GM21529 (cell line): ENCODE results near the gene NTN1.
"Not testable (repeated sequence)": the region's sequence is repeated elsewhere in the genome, so short reads cannot be mapped to it uniquely, and the experiment has no call there.

Experiments
- ATAC-seq: cut with Tn5 transposase; IDR thresholded peaks from one replicate; pipeline ENCODE4 v1.9.1; 2021; ENCODE audit not compliant: unreplicated experiment

NTN1 gene

GRCh38 chr17:9151740-9152139 is 130.4 kb downstream of the NTN1 start:
- ATAC-seq = not testable (repeated sequence)

DNA sequence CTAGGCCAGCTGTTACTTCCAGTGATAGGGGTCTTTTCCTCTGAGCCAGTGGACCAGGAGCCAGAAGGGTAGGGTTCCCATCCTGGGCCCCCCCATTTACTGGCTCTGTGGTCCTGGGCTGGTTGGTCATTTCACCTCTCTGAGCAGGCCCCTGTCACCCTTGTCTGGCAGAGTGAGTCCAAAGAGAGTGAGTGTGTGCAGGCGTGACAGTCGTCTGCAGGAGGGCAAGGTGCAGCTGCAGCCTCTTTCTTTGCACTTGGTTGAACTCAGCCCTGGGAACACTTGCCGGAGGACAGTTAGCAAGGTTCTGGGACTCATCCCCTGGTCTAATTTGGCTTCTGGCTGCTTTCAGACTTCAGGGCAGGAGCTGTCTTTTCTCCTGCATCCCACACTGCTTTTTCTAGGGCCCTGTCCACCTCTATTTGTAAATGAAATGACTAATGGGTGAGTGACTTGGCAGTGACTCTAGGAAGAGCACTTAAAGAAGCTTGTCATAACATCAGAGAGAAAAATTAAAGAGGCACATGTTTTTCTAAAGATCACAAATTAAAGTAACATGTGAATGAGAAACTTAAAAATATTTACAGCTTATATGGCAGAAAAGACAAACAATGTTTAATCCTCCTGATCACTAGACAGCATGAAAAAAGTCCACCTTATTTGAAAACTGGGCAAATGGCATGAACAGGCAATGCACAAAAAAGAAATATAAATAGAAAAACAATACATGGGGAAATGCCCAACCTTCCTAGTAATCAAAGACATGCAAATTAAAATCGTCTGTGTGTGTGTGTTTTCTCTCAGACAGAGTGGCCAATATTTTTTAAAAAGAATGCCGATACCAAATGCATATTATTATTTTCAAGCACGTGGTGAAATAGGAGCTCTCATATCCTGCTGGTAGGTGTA is 137.5 kb downstream of the NTN1 start:
- ATAC-seq = no peak

GRCh38 chr17:9162275-9162985 is 141.1 kb downstream of the NTN1 start:
- ATAC-seq = no peak

- ATAC-seq = no peak
Measured at GRCh38 chr17:9166788-9167187, 145.5 kb downstream of the NTN1 start.

DNA sequence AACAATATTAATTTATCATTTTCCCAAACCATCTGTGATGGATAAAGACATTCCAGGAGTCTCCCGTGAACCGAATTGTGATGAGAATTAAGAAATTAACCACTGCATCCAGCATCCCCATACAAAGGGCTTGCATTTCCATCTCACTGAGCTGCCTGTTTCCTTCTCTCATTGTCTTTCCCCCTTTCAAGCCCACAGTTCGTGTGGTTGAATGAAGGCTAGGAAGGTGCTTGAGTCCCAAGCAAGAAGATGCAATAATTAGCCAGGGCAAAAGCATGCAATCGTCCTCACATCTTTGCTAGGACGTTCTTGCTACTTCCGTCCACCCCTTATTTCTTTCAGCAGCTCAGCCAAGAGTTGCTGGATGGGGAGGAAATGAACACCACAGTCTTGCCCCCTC is 146.1 kb downstream of the NTN1 start:
- no peak for ATAC-seq

DNA sequence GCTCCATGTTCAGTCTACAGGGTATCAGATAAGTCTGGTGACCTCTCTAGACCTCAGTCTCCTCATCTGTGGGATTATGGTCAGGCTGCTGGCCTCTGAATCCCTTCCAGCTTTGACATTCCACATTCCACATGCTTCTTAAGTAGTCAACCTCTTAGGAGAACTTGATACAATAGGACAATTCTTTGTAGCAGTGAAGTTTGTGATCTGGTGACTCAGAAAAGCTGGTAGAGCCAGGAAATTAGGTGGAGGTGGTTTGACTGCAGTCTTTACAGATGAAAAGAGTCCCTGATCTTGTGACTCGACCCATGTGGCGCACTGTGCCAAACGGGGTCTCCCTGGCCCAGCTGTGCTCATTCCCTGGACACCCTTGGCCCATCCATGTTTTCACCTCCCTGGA is 147.8 kb downstream of the NTN1 start:
- ATAC-seq = no peak

DNA sequence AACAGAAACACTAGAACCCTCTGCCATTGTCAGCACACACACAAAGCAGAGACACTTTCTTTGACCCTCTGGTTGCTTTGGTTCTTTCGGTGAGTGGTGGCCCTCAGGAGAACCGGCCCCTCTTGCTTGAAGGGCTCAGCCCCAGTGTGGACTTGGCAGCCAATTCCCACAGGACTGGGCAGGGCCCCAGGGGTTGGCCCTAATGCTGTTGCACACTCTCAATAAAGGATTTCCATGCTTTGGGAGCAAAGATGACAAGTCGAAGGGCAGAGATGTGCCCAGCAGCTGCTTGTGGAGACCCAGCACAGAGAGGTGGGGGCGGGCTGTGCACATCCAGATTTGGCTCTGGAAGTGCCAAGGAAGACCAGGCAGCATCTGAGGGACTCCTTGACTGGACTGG is 149.0 kb downstream of the NTN1 start:
- no peak for ATAC-seq

GRCh38 chr17:9170853-9171252 is 149.5 kb downstream of the NTN1 start:
- no peak for ATAC-seq

DNA sequence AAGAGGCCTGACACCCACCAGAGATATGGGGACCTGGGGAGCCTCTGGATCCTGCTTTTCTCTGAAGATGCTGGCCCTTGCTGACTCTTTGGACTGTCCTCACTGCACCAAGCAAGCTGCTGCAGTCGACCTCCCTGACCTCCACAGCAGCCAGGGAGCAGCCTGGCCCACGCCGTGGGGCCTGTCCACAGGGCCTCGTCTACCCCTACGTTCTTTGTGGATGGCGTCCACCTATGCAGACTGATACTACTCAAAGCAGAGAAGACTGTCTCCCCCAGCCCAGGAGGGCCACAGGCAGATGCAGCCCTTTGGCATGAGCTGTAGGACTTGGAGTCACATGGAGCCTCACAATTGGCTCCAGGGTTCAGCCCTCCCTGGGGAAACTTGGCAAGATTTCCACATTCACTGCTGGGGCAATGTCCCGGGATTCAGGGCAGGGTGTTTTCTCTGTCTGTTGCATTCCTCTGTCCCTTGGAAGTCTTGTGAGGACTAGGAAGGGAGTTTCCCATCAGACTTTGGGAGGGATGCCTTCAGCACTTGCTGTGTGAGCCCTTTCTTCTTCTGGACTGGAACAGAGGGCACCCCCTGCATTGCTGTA is 152.2 kb downstream of the NTN1 start:
- ATAC-seq = no peak

DNA sequence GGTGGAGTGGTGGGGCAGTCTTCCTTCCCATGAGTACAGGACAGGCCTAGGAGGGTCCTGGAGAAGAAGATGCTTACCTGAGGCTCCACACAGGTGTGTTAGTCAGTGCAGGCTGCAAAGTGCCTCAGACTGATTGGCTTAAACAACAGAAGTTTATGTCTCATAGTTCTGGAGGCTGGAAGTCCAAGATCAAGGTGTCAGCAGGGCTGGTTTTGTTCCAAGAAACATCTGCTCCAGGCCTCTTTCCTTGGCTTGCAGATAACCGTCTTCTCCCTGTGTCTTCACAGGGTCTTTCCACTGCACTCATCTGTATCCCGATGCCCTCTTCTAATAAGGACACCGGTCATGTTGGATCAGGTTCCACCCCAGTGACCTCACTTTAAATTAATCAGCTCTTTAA is 153.0 kb downstream of the NTN1 start:
- ATAC-seq = no peak

GRCh38 chr17:9174779-9175574 is 153.7 kb downstream of the NTN1 start:
- ATAC-seq = no peak

- ATAC-seq = no peak
Measured at GRCh38 chr17:9175700-9176467, 154.6 kb downstream of the NTN1 start.

DNA sequence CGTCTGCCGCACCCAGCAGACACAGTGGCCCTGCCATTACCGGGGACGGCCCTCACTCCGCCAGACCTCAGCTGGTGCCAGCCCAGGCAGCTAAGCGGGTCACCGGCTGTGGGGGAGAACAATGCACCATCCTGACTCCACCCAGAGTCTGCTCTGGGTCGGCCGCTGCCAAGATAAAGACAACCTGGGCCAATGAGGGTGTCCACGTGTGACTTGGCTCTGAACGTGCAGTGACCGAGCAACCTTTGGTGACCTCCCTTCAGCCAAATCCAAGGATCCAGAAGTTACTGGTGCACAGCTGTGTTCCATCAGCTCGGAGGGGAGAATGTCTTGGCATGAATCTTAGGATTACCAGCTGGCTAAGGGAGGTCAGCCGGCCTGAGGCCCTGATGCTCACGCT is 155.9 kb downstream of the NTN1 start:
- no peak for ATAC-seq

DNA sequence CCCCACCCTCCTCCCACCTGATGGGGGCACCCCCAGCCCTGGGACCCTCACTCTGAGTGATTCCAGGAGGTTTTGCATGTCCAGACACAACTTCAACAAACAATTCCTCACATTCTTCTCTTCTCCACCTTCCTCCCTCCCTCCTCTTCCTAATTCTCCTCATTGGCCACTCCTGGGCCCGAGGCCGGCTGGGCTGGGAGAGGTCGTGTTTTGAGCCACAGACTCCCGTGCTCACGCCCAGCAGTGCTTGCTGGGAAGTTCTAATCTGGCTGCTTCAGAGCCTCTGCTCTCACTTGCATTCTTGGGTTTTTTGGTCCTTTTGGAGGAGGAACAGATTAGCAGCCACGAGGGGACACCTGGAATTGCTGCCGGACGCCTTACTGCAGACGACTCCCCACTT is 157.0 kb downstream of the NTN1 start:
- no peak for ATAC-seq

DNA sequence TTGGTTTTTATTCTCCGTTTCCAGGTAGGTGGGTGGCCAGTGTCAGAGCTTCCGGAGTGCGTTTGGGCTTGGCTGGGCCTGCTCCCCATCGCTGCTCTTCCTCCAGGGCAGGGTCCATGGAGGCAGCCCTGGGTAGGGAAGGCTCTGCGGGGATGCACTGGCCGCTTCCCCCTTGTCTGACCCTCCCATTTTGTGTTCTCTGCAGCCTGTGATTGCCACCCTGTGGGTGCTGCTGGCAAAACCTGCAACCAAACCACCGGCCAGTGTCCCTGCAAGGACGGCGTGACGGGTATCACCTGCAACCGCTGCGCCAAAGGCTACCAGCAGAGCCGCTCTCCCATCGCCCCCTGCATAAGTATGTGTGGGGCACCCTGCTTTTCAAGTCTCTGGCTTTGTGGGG is 158.3 kb downstream of the NTN1 start:
- no peak for ATAC-seq

GRCh38 chr17:9181640-9182039 is 160.3 kb downstream of the NTN1 start:
- ATAC-seq = no peak

GRCh38 chr17:9183306-9183705 is 162.0 kb downstream of the NTN1 start:
- ATAC-seq = no peak

GRCh38 chr17:9185142-9185541 is 163.8 kb downstream of the NTN1 start:
- no peak for ATAC-seq

DNA sequence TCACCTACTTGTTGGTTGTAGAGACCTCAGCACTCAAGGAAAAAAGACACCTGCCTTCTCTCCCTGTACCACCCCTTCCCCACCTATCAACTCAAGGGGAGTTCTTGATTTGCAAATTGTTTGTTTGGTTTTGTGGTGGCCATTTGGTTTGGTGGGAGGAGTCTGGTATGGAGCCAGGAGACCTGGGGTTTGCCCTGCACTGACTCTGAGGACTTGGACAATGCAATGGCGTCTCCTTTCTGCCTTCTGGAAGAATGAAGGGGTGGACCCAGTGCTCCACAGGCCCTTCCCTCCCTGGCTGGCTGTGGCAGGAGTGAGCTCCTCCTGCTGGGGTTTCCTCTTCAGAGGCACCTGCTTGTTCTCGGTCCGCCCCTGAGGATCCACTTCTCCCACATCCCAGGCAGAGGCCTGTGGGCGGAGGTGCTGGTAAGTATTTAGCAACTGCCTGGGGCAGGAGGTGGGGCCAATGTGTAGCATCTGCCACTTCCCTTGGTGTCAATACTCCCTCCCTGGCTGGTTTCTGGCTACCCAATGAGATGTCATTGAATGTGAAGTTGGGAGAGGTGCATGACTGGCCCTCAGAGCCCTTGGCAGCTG is 164.5 kb downstream of the NTN1 start:
- no peak for ATAC-seq

- ATAC-seq = no peak
Measured at GRCh38 chr17:9187828-9188227, 166.5 kb downstream of the NTN1 start.
